ENCODE data around the gene DAPK1. TPM values are rescaled to one million over a fixed set of nuclear protein-coding genes. Genes with fewer than 3 reads are reported as not detected.

Gene DAPK1
- total RNA-seq, 1 donor from 2014 or later, result 10.2 TPM

GRCh38 chr9:87685441-87685840 is 187.8 kb downstream of the DAPK1 start:
- ATAC-seq (no peak), DNase-seq (no peak)
- intact Hi-C loops (cut with micrococcal nuclease), result no loop called here

- intact Hi-C loops (cut with micrococcal nuclease), result no loop called here
- no peak for DNase-seq
- ATAC-seq, result peak; percentile 83
Measured at GRCh38 chr9:87685871-87686519, 188.3 kb downstream of the DAPK1 start.

- intact Hi-C loops (cut with micrococcal nuclease), result no loop called here
- ATAC-seq, result no peak
Measured at GRCh38 chr9:87686520-87687090, 188.9 kb downstream of the DAPK1 start.

GRCh38 chr9:87687207-87687606 is 189.5 kb downstream of the DAPK1 start:
- intact Hi-C loops (cut with micrococcal nuclease), result no loop called here
- DNase-seq, result no peak
- ATAC-seq, result no peak

More at GRCh38 chr9:87686520-87687090, 188.9 kb downstream of the DAPK1 start:
- DNase-seq, result no peak

GRCh38 chr9:87694236-87694755 is 196.6 kb downstream of the DAPK1 start:
- intact Hi-C loops (cut with micrococcal nuclease), result no loop called here
- ATAC-seq (no peak), DNase-seq (no peak)

GRCh38 chr9:87695523-87695922 is 197.9 kb downstream of the DAPK1 start:
- no peak for ATAC-seq
- intact Hi-C loops (cut with micrococcal nuclease), result no loop called here
- no peak for DNase-seq

- ATAC-seq (no peak), DNase-seq (no peak)
Measured at GRCh38 chr9:87696641-87697040, 199.0 kb downstream of the DAPK1 start.

GRCh38 chr9:87698069-87698809 is 200.6 kb downstream of the DAPK1 start:
- DNase-seq (no peak), ATAC-seq (no peak)
- intact Hi-C loops (cut with micrococcal nuclease), result no loop called here

More at GRCh38 chr9:87696641-87697040, 199.0 kb downstream of the DAPK1 start:
- intact Hi-C loops (cut with micrococcal nuclease), result no loop called here

- intact Hi-C loops (cut with micrococcal nuclease), result no loop called here
- no peak for DNase-seq
- ATAC-seq, result no peak
Measured at GRCh38 chr9:87699835-87700234, 202.2 kb downstream of the DAPK1 start.

GRCh38 chr9:87701491-87701890 is 203.8 kb downstream of the DAPK1 start:
- intact Hi-C loops (cut with micrococcal nuclease), result no loop called here
- no peak for DNase-seq
- no peak for ATAC-seq

- intact Hi-C loops (cut with micrococcal nuclease), result no loop called here
- DNase-seq, result no peak
- ATAC-seq, result no peak
Measured at GRCh38 chr9:87701931-87702421, 204.3 kb downstream of the DAPK1 start.

GRCh38 chr9:87702921-87703320 is 205.3 kb downstream of the DAPK1 start:
- intact Hi-C loops (cut with micrococcal nuclease), result no loop called here
- DNase-seq (no peak), ATAC-seq (no peak)

GRCh38 chr9:87703636-87704276 is 206.1 kb downstream of the DAPK1 start:
- DNase-seq (no peak), ATAC-seq (no peak)
- intact Hi-C loops (cut with micrococcal nuclease), result no loop called here

- DNase-seq (no peak), ATAC-seq (no peak)
Measured at GRCh38 chr9:87704342-87704741, 206.7 kb downstream of the DAPK1 start.

GRCh38 chr9:87706066-87706739 is 208.5 kb downstream of the DAPK1 start:
- ATAC-seq, result no peak
- intact Hi-C loops (cut with micrococcal nuclease), result no loop called here
- no peak for DNase-seq

More at GRCh38 chr9:87704342-87704741, 206.7 kb downstream of the DAPK1 start:
- intact Hi-C loops (cut with micrococcal nuclease), result no loop called here

- DNase-seq (no peak), ATAC-seq (no peak)
- intact Hi-C loops (cut with micrococcal nuclease), result no loop called here
Measured at GRCh38 chr9:87707805-87708506, 210.3 kb downstream of the DAPK1 start.

- intact Hi-C loops (cut with micrococcal nuclease), result no loop called here
- DNase-seq (no peak), ATAC-seq (no peak)
Measured at GRCh38 chr9:87708546-87708945, 210.9 kb downstream of the DAPK1 start.

GRCh38 chr9:87708986-87709728 is 211.5 kb downstream of the DAPK1 start:
- intact Hi-C loops (cut with micrococcal nuclease), result no loop called here
- DNase-seq (no peak), ATAC-seq (no peak)

All from left ventricle myocardium superior (tissue), 1 donor.